Endometrial microvascular endothelial cells (primary cell): ENCODE data around the gene OTUD7B. TPM values are rescaled to one million over a fixed set of nuclear protein-coding genes. Genes with fewer than 3 reads are reported as not detected.

ENCODE experiments used
- in situ Hi-C: cut with HindIII; loops from 2 replicates; pipeline ENCODE4 v1.10.0; 2017; ENCODE audit warnings: low sequenced_read_pairs, low pct_unique_long_range_greater_than_20kb; ENCODE audit errors: inconsistent ontology term
- total RNA-seq: library from RNA; depleted of rRNA; stranded (reverse); fragments of >200 nt; gene quantifications from one replicate; pipeline ENCODE4 v1.2.3, GENCODE V29; 2015; ENCODE audit errors: inconsistent ontology term

Gene OTUD7B
- total RNA-seq, 1 donor from 2014 or later = 8.0 TPM

DNA sequence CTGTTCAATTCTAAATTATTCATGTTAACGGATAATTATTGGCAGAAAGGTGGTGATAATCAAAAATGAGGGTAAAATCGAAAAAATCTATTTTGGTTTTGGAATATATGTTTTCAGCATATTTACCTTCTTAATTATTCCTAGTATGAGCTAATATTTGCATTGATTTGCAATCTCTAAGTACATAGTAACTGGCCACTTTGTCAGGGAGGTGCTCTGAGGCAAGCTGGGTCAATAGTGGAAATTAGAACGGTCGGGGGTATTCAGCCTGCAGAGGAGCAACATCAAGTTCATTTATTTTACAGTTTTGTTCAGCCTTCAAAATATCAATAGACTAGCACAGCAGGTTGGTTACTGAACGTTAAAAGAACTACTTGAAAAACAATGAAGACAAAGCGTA, 1.8 kb downstream of the OTUD7B start:
- in situ Hi-C loops = no loop called here

DNA sequence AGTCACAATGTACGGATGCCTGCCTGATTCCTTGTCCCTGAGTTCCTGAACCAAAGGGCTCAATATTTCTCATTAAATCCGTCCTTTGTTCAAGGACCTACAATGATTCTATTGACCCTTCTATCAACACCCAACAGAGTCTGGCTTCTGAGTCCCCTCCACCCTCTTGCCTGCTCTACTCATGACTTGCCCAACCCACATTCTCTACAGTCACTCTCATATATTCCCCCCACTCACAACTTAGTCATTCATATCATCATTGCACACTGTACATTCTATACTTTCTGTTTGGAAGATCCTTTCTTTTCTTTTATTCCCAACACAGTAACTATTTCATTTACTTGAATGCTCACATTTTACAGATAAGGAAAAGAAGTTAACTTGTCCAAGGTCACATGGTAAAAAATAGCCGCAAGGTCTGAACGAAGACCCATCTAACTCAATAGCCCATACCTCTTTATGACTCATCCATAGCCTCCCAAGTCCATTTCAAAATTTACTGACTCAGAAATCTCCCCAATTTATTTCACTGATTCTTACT, 3.6 kb downstream of the OTUD7B start:
- in situ Hi-C loops = no loop called here

DNA sequence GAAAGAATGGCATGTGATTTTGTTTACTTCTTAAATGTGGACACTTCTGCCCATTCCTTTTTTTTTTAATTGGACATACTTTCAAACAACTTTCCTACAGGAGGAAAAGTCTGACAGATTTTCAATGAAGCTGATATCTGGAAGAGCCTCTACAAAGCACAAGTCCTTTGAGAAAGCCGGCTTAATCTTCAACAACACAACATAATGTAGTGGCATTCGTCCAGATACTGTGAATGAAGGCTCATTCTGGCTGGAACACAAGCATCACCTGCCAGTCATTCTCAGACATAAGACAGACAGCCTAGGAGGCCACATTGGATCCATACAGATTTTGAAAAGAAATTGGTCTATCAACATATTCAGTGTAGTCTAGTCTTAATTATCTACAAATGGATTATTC, 4.9 kb downstream of the OTUD7B start:
- in situ Hi-C loops = no loop called here

DNA sequence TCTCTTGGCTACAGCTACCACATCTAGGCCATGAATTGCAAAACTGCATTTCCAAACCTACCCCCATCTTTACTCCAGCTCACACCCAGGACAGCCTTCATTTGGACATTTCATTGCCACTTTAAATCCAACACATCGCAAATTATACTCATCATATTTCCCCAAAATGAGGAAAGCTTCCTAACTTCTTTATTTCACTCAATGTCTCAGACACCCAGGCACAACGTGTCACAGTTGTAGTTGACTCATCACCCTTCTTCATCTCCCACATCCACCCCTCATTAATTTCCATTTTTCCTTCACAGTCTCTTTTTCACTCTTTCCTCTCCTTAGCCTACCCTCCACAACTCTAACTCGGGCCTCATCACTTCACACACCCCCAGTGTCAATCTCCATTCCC, 6.7 kb downstream of the OTUD7B start:
- in situ Hi-C loops = no loop called here

DNA sequence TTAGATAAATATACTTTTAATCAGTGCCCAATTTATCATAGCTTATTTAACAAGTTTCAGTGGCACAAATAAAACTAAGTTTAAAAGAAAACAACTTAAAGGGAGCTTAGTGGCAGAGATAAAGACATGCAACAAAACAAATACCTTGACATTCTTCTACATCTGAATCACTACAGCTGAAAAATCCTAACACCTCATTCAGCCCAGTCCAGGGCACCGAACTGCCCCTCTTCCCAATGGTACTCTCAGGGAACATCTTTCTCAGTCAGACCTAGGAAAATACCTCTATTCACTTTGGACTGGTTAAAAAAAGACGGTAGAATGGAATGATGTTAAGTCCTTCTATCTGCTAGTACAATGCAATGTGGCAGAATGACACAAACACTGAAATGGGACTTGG, 8.3 kb downstream of the OTUD7B start:
- in situ Hi-C loops = no loop called here

DNA sequence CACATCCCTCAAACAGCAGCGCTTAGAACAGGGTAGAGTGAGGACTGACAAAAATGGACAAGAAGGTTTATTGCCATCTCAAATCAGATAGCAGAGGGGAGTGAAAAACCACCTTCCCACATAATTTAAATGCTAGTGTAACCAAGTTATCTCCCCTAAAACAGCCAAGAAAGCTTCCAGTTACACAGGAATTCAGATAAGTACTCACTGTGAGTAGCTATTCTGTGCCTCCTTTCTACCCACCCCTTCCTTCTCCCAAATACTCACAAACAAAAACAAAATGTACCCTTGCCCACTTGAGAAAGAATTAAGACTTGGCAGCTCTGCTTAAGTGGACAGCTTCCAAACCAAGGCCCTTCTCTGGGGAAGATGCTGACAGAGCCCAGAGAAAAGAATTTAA, 9.1 kb downstream of the OTUD7B start:
- in situ Hi-C loops = no loop called here

DNA sequence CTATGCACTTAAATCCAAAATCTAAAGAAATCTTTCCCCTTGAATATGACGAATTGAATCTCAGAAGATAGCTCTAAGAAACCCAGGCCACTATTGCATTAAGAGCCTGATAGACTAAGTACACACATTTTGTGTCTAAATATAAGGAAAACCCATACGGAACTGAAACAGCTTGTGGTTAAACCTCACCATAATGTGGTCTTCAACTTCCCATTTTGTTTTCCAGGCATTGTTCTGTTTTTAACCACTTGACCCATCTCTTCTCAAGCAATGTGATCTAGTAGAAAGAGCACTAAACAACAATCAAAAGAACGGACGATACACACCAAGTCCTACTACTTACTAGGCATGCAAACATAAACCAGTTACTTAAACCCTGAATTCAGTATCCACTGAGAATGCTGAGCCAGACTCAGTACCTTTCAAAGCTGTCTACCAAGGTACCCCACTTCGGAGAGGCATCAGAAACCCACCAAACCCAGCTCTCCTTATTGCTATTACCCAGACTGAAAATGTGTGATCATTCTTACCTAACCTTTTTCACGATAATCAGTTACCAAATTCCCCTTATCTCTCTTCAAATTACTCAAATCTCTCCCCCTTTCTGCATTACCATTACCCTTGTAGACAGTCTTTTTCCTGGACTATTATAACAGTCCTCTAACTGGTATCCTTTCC, 12.8 kb downstream of the OTUD7B start:
- in situ Hi-C loops = no loop called here

DNA sequence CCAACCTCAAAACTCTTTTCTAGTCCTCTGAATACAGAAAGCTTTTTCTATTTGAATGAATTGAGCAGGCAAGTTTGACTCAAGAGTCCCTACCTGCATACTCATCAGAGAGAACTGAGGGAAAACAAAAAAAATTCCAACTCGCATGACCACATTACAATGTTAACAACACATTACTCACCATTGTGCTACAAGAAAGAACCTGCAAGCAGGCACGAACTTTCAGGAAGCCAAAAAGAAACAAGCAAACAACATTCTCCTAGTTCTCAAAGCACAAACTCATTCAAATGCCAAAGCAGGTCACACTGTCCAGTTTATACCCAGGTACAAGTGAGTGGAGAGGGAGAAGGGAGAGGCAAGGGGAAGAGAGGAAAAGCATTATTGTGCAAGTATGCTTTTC, 14.6 kb downstream of the OTUD7B start:
- in situ Hi-C loops = no loop called here

DNA sequence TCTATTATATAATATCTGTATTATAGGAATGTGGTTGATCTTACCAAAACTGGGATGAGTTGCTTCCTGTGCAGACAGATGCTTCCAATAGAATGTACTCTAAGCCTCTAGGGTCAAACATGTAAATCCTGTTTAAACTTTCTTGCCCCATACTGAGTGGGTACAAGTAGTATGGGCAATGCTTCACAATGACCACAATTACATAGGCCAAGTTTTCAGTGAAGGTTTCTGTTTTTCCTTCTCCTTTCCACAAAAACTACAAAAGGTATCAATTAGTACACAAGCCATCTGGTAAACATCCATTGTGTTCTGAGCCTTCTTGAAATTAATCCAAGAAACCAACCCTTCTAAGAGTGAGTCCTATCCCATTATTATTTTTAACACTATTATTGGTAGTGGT, 16.8 kb downstream of the OTUD7B start:
- in situ Hi-C loops = no loop called here

DNA sequence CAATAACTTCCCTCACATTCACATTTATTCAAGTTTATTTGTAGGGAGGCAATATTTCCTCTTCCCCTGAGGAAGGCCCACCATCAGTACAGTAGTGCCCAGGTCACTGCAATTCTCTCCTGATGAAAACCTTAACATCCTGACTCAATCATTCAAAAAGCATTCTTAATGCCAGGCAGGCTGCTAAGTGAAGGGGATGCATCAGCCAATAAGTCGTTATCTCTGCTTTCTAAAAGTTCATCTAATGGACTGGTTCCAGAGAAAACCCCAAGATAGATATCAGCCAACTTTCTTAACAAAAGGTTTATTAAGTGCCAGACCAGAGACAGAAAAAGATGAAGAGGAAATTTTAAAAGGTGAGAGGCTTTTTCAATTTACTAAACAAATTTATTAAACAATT, 17.3 kb downstream of the OTUD7B start:
- in situ Hi-C loops = no loop called here

DNA sequence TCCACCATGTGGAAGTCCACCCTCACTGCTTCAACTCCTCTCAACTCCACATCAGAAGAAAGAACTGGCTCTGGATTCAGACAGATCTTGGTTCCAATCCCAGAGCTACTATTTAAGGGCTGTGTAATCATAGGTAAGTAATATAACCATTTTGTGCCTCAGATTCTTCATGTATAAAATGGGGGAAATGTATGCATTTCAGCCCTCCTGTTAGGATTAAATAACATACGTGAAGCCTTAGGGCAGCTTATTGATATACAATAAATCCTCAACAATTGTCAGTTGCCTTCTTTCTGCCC, 23.3 kb downstream of the OTUD7B start:
- in situ Hi-C loops = no loop called here

DNA sequence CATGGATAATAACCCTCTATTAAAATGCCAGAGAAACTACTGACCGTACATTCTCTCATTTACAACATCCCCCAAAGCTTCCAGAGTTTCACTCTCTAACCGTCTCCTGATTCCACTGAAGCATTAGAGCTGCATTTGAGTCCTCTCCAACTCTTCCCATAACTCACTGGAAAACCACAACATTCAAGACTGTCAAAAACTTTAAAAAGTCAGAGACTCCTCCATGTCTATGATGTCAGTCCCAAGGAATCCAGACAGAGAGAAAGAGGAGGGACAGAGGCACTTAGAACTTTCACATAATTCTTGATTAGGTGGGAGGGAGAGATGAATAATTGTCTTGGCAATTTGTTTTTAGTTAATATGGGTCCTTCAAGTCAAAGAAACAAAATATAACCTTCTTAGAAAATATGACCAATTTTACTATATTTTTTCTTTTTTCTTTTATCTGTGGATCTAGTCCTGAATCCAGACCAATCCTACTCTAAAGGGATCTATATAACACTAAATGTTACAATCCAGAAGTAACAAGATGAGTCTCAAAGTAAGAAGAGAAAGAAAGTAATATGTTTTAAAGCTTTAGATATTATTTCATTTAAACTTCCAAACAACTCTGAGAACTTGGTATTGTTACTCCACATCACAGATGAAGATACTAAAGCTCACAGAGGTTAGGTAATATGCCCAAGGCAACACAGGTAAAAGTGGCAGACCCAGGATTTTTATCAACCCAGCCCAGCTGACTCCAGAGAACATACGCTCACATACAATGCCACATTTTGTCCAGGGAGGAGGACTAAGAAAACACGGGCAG, 23.8 kb downstream of the OTUD7B start:
- in situ Hi-C loops = no loop called here

DNA sequence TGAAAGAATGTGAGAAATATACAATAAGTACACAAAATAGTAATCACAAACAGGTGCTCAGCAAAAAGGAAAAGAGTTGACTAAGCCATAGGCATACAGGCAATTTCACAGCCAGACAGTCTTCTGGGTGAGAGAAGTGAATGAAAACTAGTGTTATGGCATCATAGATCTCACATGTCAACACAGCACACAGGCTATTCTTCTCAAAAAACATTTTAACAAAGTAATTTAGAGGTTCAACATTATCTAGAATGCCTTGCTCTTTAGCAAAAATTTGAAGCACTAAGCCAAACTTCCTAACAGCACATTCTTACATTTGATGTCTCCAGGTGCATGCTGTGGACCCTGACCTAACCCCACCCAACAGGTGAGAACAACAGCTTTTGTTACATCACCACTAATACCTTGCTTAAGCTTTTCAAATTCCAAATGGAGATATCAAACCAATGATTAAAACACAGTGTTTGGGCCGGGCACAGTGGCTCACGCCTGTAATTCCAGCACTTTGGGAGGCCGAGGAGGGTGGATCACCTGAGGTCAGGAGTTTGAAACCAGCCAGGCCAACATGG, 30.5 kb downstream of the OTUD7B start:
- in situ Hi-C loops = no loop called here

DNA sequence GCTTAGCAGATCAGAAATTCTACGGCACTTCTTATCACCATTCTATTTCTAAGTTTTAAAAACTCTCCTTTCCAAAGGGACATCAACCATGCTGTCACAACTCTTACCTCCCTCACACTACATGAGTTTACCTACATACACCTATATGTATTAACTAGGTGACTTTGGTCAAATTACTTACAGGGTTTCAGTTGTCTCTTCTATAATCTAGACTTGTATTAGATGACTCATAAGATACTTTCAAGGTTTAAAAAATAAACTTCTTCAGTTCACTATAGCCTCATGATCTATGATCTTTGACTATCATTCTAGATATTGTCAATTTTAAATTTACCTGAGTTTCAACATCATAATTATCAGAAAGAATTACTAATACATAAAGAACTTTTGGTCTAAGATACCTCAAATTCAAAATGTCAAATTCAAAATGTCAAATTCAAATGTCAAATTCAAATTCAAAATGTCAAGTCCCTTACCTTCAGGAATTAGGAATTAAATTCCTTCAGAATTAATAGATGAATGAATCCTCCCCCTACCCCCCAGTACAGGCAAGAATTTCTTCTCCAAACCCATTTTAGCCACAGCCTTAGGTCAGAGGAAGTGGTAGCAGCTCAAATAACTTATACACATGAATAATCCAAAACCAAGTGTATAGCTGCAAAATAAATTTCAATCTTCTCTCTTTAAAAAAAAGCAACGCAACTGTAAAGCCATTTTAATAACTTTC, 31.1 kb downstream of the OTUD7B start:
- in situ Hi-C loops = no loop called here

DNA sequence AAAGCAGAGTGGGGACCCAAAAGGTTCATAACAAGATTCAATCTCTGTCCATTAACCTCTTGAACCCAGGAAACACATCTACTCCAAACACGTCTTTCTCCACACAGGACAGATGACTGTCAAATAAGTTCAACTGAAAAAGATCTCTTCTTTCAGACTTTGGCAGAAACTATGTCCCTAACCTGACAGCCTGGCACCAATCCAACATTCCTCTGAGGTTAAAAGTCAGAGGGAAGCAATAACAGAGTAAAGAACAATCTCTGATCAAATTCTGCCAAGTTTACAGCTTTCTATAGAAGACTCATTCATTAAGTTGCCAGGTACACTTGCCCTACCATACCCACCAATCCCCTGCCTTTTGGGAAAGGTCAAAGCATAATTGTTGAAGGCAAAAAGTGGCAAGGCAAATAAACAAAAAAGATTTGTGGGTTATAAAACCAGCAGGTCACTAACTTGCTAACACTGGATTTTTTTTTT, 31.9 kb downstream of the OTUD7B start:
- in situ Hi-C loops = no loop called here

DNA sequence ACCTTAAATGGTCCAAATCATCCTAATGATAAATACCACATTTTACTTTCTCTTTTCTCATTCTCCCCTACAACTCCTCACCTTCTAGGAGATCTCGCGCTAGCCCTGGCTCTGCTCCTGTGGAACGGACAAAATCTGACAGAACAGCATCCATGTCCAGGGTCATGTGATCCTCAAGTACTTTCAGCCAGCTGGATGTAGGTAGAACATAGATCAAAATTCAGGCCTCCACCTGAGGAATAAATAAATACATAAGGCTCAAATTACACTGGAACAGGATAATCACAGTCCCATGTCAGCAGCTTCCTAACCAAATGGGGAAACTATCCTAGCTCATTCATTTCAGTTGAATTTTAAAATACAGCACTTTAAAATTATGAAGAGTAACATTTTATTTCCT, 33.2 kb downstream of the OTUD7B start:
- in situ Hi-C loops = no loop called here

DNA sequence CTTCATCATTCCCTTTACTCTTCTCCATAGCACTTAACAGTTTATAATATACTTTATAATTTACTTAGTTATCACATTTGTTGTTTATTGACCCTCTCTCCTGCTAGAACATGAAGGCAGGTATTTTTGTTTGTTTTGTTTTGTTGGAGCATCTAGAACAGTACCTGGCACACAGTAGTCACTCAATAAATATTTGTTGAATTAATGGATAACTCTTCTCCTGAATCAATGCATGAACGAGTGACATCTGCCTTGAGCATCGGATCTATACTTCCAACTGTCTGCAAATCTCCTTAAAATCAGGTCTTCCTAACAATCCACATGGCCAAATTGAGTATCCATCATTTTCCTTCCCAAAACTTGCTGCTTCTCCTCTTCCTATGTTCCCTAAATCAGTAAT, 38.0 kb downstream of the OTUD7B start:
- in situ Hi-C loops = no loop called here

DNA sequence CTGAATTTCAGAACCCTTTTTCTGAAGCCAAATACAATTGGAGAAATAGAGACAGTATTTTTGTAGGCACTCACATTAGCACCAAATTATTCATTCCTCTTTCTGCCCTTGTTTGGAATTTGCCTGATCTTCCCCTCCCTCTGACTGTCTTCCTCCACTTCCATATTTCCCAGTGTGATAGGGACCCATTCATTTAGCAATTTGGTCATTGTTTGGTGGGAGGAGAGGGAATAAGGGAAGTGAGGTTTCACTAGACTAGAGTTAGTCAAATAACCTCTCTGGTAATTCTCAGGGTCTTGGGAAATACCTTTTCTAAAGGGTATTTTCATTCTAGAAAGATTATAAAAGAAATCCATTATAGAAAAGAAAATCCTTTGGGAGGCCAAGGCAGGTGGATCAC, 42.9 kb downstream of the OTUD7B start:
- in situ Hi-C loops = no loop called here

DNA sequence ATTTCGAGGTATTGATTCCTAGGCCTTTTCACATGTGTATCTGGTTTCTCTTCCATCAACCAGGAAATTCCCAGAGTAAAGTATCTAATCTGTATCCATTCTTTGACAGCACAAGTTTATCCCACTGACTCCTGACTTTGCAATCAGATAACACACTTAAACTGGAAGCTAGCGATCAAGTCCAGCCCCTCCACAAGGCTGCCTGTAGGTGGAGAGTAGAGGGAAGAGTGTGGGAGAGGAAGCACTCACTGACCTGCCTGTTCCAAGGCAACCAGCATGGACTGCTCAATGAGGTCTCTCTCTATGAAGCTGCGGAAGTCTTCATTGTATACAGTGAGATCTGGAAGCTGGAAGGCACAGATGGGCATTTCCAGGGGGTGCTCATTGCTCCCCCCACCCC, 43.5 kb downstream of the OTUD7B start:
- in situ Hi-C loops = no loop called here
